CD14-positive monocyte (primary cell): Measurements from ENCODE around the gene RAB11B. TPM values are rescaled to one million over a fixed set of nuclear protein-coding genes. Genes with fewer than 3 reads are reported as not detected.
A peak's percentile ranks its signal among the peaks of the same experiment; 100 is the strongest.

Experiments
- DNase-seq, 3 donors: peaks; one replicate each; pipeline ENCODE4 v3.0.0-alpha.2; 2011 to 2022
- H2AFZ ChIP-seq: 2 replicates; pipeline ENCODE4 v1.6.0; 2012; ENCODE audit warnings: mild to moderate bottlenecking, low read depth, low read length, inconsistent platforms; ENCODE audit not compliant: insufficient read depth, poor library complexity, severe bottlenecking
- H3K27ac ChIP-seq, 2 donors: 1 replicate in 1 of 2; 2 replicates in 1 of 2; pipeline ENCODE4 v1.5.1; 2012 to 2013; ENCODE audit warnings: low read length in 2 of 2, control low read depth in 1 of 2, inconsistent platforms in 1 of 2, low read depth in 1 of 2, mild to moderate bottlenecking in 1 of 2
- H3K27me3 ChIP-seq, 2 donors: one replicate each; pipeline versions ENCODE4 v1.6.0 to v1.6.1; 2011 to 2013; ENCODE audit warnings: low read length in 2 of 2; ENCODE audit not compliant: control insufficient read depth in 2 of 2, insufficient read depth in 2 of 2
- H3K36me3 ChIP-seq, 2 donors: replicated peaks in 1 of 2; 1 replicate in 1 of 2; 2 replicates in 1 of 2; pipeline versions ENCODE4 v1.5.1 to v1.6.1; 2012 to 2013; ENCODE audit warnings: low read length in 2 of 2, control low read depth in 1 of 2, inconsistent platforms in 1 of 2, mild to moderate bottlenecking in 1 of 2; ENCODE audit not compliant: insufficient read depth in 2 of 2, control insufficient read depth in 1 of 2
- H3K4me1 ChIP-seq, 2 donors: 1 replicate in 1 of 2; 2 replicates in 1 of 2; pipeline versions ENCODE4 v1.5.1 to v1.6.1; 2012 to 2013; ENCODE audit warnings: low read length in 2 of 2, control low read depth in 1 of 2, inconsistent platforms in 1 of 2, mild to moderate bottlenecking in 1 of 2, moderate library complexity in 1 of 2; ENCODE audit not compliant: insufficient read depth in 2 of 2, control insufficient read depth in 1 of 2
- H3K4me2 ChIP-seq: replicated peaks from 2 replicates; pipeline ENCODE3; 2012; ENCODE audit warnings: low read length, moderate library complexity, mild to moderate bottlenecking; ENCODE audit not compliant: poor library complexity, severe bottlenecking; ENCODE audit errors: extremely low read depth
- H3K4me3 ChIP-seq, 3 experiments: fragments of 200-600 bp in 1 of 3; sonication (generic) in 1 of 3; replicated peaks in 1 of 3; 1 replicate in 2 of 3; 2 replicates in 1 of 3; pipeline ENCODE4 v1.5.1; 2011 to 2013; ENCODE audit warnings: low read length in 3 of 3, mild to moderate bottlenecking in 3 of 3, control low read depth in 2 of 3, low read depth in 2 of 3, inconsistent platforms in 1 of 3, moderate library complexity in 1 of 3
- H3K79me2 ChIP-seq: 2 replicates; pipeline ENCODE4 v1.6.0; 2012; ENCODE audit warnings: mild to moderate bottlenecking, control low read depth, inconsistent platforms, low read length, moderate library complexity; ENCODE audit not compliant: insufficient read depth
- H3K9ac ChIP-seq: 2 replicates; pipeline ENCODE4 v1.6.0; 2017; ENCODE audit warnings: low read length, mild to moderate bottlenecking; ENCODE audit not compliant: insufficient read depth, poor library complexity, severe bottlenecking
- H3K9me3 ChIP-seq, 2 donors: replicated peaks in 1 of 2; 1 replicate in 1 of 2; 2 replicates in 1 of 2; pipeline versions ENCODE4 v1.5.1 to v1.6.1; 2012 to 2013; ENCODE audit warnings: low read length in 2 of 2, control low read depth in 1 of 2; ENCODE audit not compliant: control insufficient read depth in 1 of 2, insufficient read depth in 1 of 2
- H4K20me1 ChIP-seq: 2 replicates; pipeline ENCODE4 v1.6.0; 2012; ENCODE audit warnings: mild to moderate bottlenecking, low read length, control low read depth, moderate library complexity; ENCODE audit not compliant: insufficient read depth
- H3K27ac Mint-ChIP-seq, 7 donors: one replicate each; pipeline ENCODE4 v1.8.0; 2020; ENCODE audit warnings: mild to moderate bottlenecking in 7 of 7, mixed read lengths in 7 of 7, moderate library complexity in 6 of 7, inconsistent platforms in 2 of 7
- H3K27me3 Mint-ChIP-seq, 3 donors: one replicate each; pipeline ENCODE4 v1.8.0; 2021 to 2022; ENCODE audit warnings: low read depth in 3 of 3, mild to moderate bottlenecking in 3 of 3, mixed read lengths in 3 of 3, moderate library complexity in 3 of 3, inconsistent platforms in 1 of 3
- H3K36me3 Mint-ChIP-seq, 2 donors: one replicate each; pipeline ENCODE4 v1.8.0; 2020; ENCODE audit warnings: mixed read lengths in 2 of 2, inconsistent platforms in 1 of 2, mild to moderate bottlenecking in 1 of 2
- H3K4me1 Mint-ChIP-seq: one replicate; pipeline ENCODE4 v1.8.0; 2020; ENCODE audit warnings: mild to moderate bottlenecking, mixed read lengths
- H3K4me3 Mint-ChIP-seq, 2 donors: one replicate each; pipeline ENCODE4 v1.8.0; 2020; ENCODE audit warnings: mild to moderate bottlenecking in 2 of 2, mixed read lengths in 2 of 2, moderate library complexity in 1 of 2
- H3K9me3 Mint-ChIP-seq, 7 donors: one replicate each; pipeline ENCODE4 v1.8.0; 2020 to 2022; ENCODE audit warnings: mixed read lengths in 7 of 7, mild to moderate bottlenecking in 6 of 7, moderate library complexity in 6 of 7, inconsistent platforms in 2 of 7
- CTCF ChIP-seq: fragments of 200-600 bp; IDR thresholded peaks from one replicate; pipeline ENCODE4 v1.8.0; 2022; ENCODE audit warnings: antibody characterized with exemption, mild to moderate bottlenecking
- WGBS: methylation state at CpG from one replicate; pipeline ENCODE4 v1.1.5; 2013; ENCODE audit warnings: missing lambda C conversion rate; ENCODE audit not compliant: insufficient coverage; 5-methylcytosine and 5-hydroxymethylcytosine counted together
- intact Hi-C, 2 donors: fragments of 100-400 bp; cut with micrococcal nuclease; formaldehyde crosslinking; loops; one replicate each; pipeline versions ENCODE4 v1.15.0 to v1.15.1; 2023
- polyA plus RNA-seq, 3 donors: library from polyadenylated mRNA; depleted of rRNA in 1 of 3; unstranded in 2 of 3; stranded (reverse) in 1 of 3; fragments of 300-500 nt in 2 of 3; fragments of >200 nt in 1 of 3; fragmentation: Illumina TruSeq in 2 of 3; gene quantifications; 1 replicate in 2 of 3; 2 replicates in 1 of 3; pipeline ENCODE4 v1.2.3, GENCODE V29; 2012 to 2021
- small RNA-seq: library from RNA; depleted of rRNA; stranded (forward); fragments of <200 nt; gene quantifications from one replicate; pipeline ENCODE3, GENCODE V24; 2012; ENCODE audit warnings: low read depth; ENCODE audit not compliant: insufficient read length

Gene RAB11B
- polyA plus RNA-seq, 3 donors, result 36.5 to 128 (median 45.4) TPM

DNA sequence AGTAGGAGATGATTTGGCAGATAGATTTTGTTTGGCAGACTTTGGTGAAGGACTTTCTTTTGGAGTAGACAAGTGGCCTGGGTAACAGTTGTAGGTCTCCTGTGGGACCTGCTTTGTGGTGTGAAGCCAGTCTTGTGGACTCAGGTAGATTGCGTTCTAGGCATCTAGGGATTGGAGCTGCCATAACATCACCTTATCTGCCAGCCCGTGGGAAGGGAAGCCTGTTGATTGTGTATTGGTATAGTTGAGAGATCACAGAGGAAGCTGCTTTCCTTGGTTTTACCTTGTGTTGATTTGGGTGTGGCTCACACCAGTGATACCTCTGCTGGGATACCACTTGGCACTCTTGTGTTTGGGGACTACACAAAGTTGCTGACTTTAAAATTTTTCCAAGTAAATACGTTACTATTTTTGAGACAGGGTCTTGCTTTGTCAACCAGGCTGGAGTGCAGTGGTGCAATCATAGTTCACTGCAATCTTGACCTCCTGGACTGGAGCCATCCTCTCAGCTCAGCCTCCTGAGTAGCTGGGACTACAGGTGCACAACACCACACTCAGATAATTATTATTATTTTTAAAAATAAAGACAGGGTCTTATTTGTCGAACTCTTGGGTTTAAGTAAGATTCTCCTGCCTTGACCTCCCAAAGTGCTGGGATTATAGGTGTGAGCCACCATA is 62.4 kb downstream of the RAB11B start:
- H3K9me3 Mint-ChIP-seq, result no peaks in the 10 kb centered on the region
- no peak for TF ChIP-seq CTCF
- peaks cover 48 to 59% of the 10 kb centered on the region in 2 donors for H3K36me3 Mint-ChIP-seq
- no peaks in the 10 kb centered on the region for H3K27me3 Mint-ChIP-seq
- H3K9ac ChIP-seq, result no peak overlapping the region
- H3K27ac Mint-ChIP-seq, result peak overlapping the region in 4 of 7 donors; percentile 58 to 87 (median 76)
- H4K20me1 ChIP-seq, result peaks cover 99% of the 10 kb centered on the region
- H3K4me2 ChIP-seq, result no peak overlapping the region
- H3K4me1 Mint-ChIP-seq, result peaks cover 46% of the 10 kb centered on the region
- H3K79me2 ChIP-seq, result peaks cover 99% of the 10 kb centered on the region
- no peaks in the 10 kb centered on the region for H3K9me3 ChIP-seq
- no peaks in the 10 kb centered on the region for H3K27me3 ChIP-seq
- no CpG with 5 or more reads among the region's 4 CpGs for WGBS
- no peak overlapping the region for H3K4me3 ChIP-seq
- peaks cover 30 to 59% of the 10 kb centered on the region in 2 donors for H3K36me3 ChIP-seq
- intact Hi-C loops, result no loop called here
- peaks cover 0 to 4% of the 10 kb centered on the region in 2 donors for H3K4me1 ChIP-seq
- no peak for DNase-seq
- H3K4me3 Mint-ChIP-seq, result no peak overlapping the region
- no peak overlapping the region for H2AFZ ChIP-seq
- peak overlapping the region in 1 of 2 donors; percentile 30 for H3K27ac ChIP-seq

GRCh38 chr19:8453616-8454015 is 63.5 kb downstream of the RAB11B start:
- no peak for TF ChIP-seq CTCF
- H2AFZ ChIP-seq, result no peak overlapping the region
- H3K27ac ChIP-seq, result peak overlapping the region in 1 of 2 donors; percentile 52
- intact Hi-C loops, result no loop called here
- Mint-ChIP-seq H3K4me3 (no peak overlapping the region), H3K27ac (peak overlapping the region in 3 of 7 donors; percentile 16 to 70 (median 54)), H3K27me3 (peaks cover 0 to 3% (median 0%) of the 10 kb centered on the region in 3 donors), H3K9me3 (no peaks in the 10 kb centered on the region), H3K4me1 (peaks cover 41% of the 10 kb centered on the region), H3K36me3 (peaks cover 49 to 61% of the 10 kb centered on the region in 2 donors)
- H3K36me3 ChIP-seq, result peaks cover 35 to 69% of the 10 kb centered on the region in 2 donors
- peaks cover 99% of the 10 kb centered on the region for H4K20me1 ChIP-seq
- DNase-seq, result no peak
- no peaks in the 10 kb centered on the region for H3K27me3 ChIP-seq
- H3K4me2 ChIP-seq, result no peak overlapping the region
- peaks cover 99% of the 10 kb centered on the region for H3K79me2 ChIP-seq
- no peak overlapping the region for H3K9ac ChIP-seq
- WGBS, result 95% methylated on average over 4 of the region's 6 CpGs
- H3K4me3 ChIP-seq, result no peak overlapping the region
- H3K9me3 ChIP-seq, result no peaks in the 10 kb centered on the region
- H3K4me1 ChIP-seq, result no peaks in the 10 kb centered on the region

Small RNA genes within 50 kb of the gene (small RNA-seq; reads per million reads assigned to genes)
- not detected for gene MIR4999

Other genes starting within 250 kb of the RAB11B start
- gene FBN3, start 240.8 kb upstream of the RAB11B start, polyA plus RNA-seq, result not detected
- gene CERS4, start 181.0 kb upstream of the RAB11B start, polyA plus RNA-seq, result 10 to 100 TPM; 11.4 to 12.1 (median 12.0) TPM
- 1 to 10 TPM in 2 of 3 donors, under 1 TPM in 1; 0.72 to 2.5 (median 1.0) TPM for gene CD320, start 82.0 kb upstream of the RAB11B start, polyA plus RNA-seq
- gene NDUFA7, start 69.0 kb upstream of the RAB11B start, polyA plus RNA-seq, result 100 to 1,000 TPM in 2 of 3 donors, 10 to 100 TPM in 1; 49.9 to 153 (median 133) TPM
- 1,000 to 10,000 TPM in 1 of 3 donors, 100 to 1,000 TPM in 2; 539 to 1,104 (median 984) TPM for gene RPS28, start 68.9 kb upstream of the RAB11B start, polyA plus RNA-seq
- gene KANK3, start 47.1 kb upstream of the RAB11B start, polyA plus RNA-seq, result under 1 TPM in 1 of 3 donors, not detected in 2; 0.15 TPM
- not detected for gene ANGPTL4, start 26.2 kb upstream of the RAB11B start, polyA plus RNA-seq
- 100 to 1,000 TPM in 1 of 3 donors, 10 to 100 TPM in 2; 47.8 to 117 (median 90.8) TPM for gene MARCHF2, start 22.9 kb downstream of the RAB11B start, polyA plus RNA-seq
- gene HNRNPM, start 54.6 kb downstream of the RAB11B start, polyA plus RNA-seq, result 100 to 1,000 TPM in 2 of 3 donors, 10 to 100 TPM in 1; 77.0 to 121 (median 116) TPM
- 100 to 1,000 TPM in 1 of 3 donors, 10 to 100 TPM in 2; 43.3 to 264 (median 69.0) TPM for gene PRAM1, start 112.3 kb downstream of the RAB11B start, polyA plus RNA-seq
- 10 to 100 TPM in 1 of 3 donors, 1 to 10 TPM in 2; 4.1 to 21.1 (median 4.7) TPM for gene ZNF414, start 123.8 kb downstream of the RAB11B start, polyA plus RNA-seq
- 100 to 1,000 TPM; 121 to 707 (median 197) TPM for gene MYO1F, start 187.1 kb downstream of the RAB11B start, polyA plus RNA-seq
- gene ADAMTS10, start 220.4 kb downstream of the RAB11B start, polyA plus RNA-seq, result 1 to 10 TPM in 1 of 3 donors, not detected in 2; 2.3 TPM
- not detected for gene NFILZ, start 240.3 kb downstream of the RAB11B start, polyA plus RNA-seq